ENCODE data around the gene LINS1. TPM values are rescaled to one million over a fixed set of nuclear protein-coding genes. Genes with fewer than 3 reads are reported as not detected.
"Not testable (repeated sequence)": the region's sequence is repeated elsewhere in the genome, so short reads cannot be mapped to it uniquely, and the experiment has no call there.

The LINS1 gene
- total and polyA plus RNA-seq, 2 donors: 11.1 to 52.4 TPM

DNA sequence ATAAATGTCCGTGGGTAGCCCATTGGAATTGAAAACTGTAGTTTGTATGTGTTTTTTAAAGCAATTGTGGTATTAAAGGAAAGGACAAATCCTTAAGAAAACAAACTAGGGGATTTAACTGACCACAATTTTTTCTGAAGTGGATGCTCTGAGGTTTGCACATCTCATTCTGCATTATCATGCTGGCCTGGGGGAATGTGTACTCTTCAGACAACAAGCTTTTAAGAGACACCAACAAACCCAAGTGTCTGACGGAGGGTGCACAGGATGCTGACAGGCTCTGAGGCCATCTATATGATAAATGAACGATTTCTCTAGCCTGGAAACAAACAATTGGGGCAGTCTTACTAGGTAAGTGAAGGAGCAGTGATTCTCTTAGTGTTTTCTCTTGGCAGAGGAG, 9.1 kb downstream of the LINS1 start:
- Histone ChIP-seq H3K36me3 (ENCODE audit: insufficient read depth) (no peaks in the 10 kb centered on the region), H3K27ac (ENCODE audit: low read depth) (no peak overlapping the region), H3K4me1 (ENCODE audit: insufficient read depth) (no peaks in the 10 kb centered on the region), H3K4me3 (ENCODE audit: low read depth, low read length) (no peak overlapping the region)
- 74% methylated on average over 3 of the region's 3 CpGs for WGBS
- no peak for DNase-seq (ENCODE audit: extremely low spot score)

DNA sequence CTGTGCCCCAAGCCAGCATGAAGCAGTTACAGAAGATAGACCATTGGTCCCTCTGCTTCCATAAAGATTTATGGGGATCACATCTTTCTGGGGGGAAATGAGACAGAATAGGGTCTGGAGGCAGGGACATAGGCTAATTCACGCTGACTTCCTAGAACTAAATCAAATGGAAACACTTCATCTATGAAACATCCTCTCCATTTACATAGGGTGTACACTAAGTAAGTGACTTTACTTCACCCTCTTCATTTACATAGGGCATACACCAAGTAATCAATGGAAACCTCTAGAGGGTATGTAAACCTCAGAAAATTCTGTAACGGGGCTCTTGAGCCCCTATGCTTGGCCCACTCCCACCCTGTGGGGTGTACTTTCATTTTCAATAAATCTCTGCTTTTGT, 10.1 kb downstream of the LINS1 start:
- DNase-seq (ENCODE audit: extremely low spot score): no peak
- WGBS: 100% methylated on average over 2 of the region's 2 CpGs
- no peak overlapping the region for H3K27ac ChIP-seq (ENCODE audit: low read depth)
- no peaks in the 10 kb centered on the region for H3K4me1 ChIP-seq (ENCODE audit: insufficient read depth)
- H3K4me3 ChIP-seq (ENCODE audit: low read depth, low read length): no peak overlapping the region
- no peaks in the 10 kb centered on the region for H3K36me3 ChIP-seq (ENCODE audit: insufficient read depth)

DNA sequence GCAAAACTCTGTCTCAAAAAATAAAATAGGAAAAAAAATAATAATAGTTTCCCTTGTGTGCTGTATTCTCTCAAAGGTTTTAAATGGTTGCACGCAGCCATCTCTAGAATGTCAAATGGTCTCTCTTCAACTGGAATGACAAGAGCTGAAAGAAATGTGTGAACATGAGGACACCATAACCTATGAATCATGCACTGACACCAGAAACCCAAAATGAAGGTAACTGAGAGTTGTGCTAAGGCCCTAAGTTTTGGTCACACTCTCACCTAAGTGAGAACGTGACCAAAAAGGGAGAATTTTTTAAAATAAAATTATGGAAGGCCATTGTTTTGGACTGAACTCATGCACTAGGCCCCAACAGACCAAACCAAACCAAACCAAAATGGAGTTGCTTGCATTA, 10.8 kb downstream of the LINS1 start:
- 98% methylated on average over 2 of the region's 2 CpGs for WGBS
- H3K36me3 ChIP-seq (ENCODE audit: insufficient read depth); H3K4me3 ChIP-seq (ENCODE audit: low read depth, low read length); H3K4me1 ChIP-seq (ENCODE audit: insufficient read depth); H3K27ac ChIP-seq (ENCODE audit: low read depth); DNase-seq (ENCODE audit: extremely low spot score): not testable (repeated sequence)

DNA sequence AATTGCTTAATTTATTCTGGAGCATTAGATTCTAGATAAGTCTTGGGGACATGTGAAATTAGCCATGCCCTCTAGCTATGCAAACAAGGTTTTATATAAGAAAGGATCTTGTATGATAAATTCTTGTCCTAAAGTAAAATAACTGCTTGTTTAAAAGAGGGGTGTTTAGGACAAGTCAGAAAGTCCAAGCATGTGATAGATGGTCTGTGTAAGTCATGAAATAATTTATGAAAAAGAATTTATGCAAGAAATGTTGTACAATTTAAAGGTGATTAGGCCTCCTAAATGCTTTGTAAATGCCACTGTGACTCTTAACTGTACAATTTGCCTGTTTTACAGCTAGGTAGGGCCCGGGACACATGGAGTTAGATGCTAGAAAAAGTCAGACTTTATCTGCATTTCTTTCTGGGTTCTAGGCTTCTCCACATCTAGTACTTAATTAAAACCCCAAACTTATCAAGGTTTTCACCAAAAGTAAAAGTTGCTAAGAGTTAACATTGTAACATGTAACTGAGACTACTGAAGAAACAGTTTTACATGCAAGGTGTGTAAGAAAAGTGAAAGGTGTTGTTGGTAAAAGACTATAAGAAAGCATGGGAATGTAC, 13.2 kb downstream of the LINS1 start:
- Histone ChIP-seq H3K4me3 (ENCODE audit: low read depth, low read length) (no peak overlapping the region), H3K36me3 (ENCODE audit: insufficient read depth) (no peaks in the 10 kb centered on the region), H3K27ac (ENCODE audit: low read depth) (no peak overlapping the region), H3K4me1 (ENCODE audit: insufficient read depth) (no peaks in the 10 kb centered on the region)
- DNase-seq (ENCODE audit: extremely low spot score): no peak
- whole genome bisulfite sequencing: 43% methylated on average over 1 of the region's 1 CpG

DNA sequence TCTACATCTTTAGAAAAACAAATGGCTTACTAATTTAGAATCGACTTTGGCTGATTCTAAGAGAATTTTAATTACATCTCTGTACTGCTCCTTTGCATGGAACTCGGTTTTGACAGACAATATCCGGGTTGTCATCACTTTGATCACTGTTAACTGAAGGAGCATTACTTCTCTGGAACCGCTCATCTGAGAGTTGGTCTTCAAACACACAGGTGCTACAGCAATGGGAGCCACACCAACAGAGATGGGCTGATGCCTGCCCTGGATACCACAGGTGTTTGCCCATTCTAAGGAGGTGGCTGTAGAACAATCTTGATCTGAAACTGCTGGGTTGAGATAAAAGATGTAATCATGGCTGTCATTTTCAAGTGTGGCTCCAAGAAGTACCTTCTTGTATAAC, 21.6 kb downstream of the LINS1 start:
- Histone ChIP-seq H3K27ac (ENCODE audit: low read depth) (no peak overlapping the region), H3K4me1 (ENCODE audit: insufficient read depth) (no peaks in the 10 kb centered on the region), H3K4me3 (ENCODE audit: low read depth, low read length) (no peak overlapping the region), H3K36me3 (ENCODE audit: insufficient read depth) (no peaks in the 10 kb centered on the region)
- DNase-seq (ENCODE audit: extremely low spot score): no peak
- 88% methylated on average over 4 of the region's 4 CpGs for whole genome bisulfite sequencing

DNA sequence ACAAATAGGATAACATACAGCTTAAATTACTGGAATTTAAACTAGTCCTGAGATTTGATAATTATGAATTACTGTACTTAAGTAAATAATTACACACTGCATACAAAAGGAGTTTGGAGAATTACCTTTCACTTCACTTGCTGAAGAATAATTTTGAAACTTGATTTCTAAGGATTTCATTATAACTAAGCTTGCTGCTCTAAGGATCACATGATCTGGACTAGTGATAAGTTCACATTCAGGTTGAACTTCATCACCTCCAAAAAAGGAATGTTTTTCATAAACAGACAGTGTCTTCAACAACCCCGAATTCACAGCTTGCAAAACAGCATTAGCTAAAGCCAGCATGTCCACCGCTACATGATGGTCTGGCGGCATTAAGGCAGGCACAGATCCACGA, 28.5 kb downstream of the LINS1 start:
- Histone ChIP-seq H3K27ac (ENCODE audit: low read depth) (no peak overlapping the region), H3K4me1 (ENCODE audit: insufficient read depth) (no peaks in the 10 kb centered on the region), H3K4me3 (ENCODE audit: low read depth, low read length) (no peak overlapping the region), H3K36me3 (ENCODE audit: insufficient read depth) (peaks cover 2% of the 10 kb centered on the region)
- whole genome bisulfite sequencing: 72% methylated on average over 4 of the region's 4 CpGs
- no peak for DNase-seq (ENCODE audit: extremely low spot score)

DNA sequence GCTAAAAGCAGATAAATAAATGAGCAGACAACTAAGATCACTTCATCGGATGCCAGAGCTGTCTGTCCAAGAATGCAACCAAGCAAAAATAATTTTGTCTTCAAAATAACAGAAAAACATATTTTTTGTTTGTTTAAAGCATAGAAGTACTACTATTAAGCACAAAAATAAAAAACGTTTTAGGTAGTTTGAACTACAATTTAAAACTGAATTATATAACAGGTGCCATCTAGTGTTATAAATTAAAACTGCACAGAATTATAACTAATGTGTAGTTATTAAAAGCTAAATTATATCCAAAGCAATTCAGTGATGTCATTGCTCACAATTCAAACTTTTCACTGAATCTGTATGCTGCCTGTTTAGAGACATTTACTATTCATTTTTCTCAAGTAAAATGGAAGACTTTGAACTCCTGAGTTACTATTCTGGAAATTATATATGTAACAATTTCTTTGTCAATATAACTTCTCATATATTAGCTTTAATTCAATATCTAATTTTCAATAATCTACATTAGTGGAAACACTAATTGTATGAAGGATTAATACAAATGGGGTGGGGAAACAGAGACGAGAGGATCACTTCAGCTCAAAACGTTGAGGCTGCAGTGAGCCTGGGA, 29.5 kb downstream of the LINS1 start:
- no peak for DNase-seq (ENCODE audit: extremely low spot score)
- H3K4me3 ChIP-seq (ENCODE audit: low read depth, low read length): no peak overlapping the region
- no peak overlapping the region for H3K27ac ChIP-seq (ENCODE audit: low read depth)
- 59% methylated on average over 4 of the region's 4 CpGs for WGBS
- H3K36me3 ChIP-seq (ENCODE audit: insufficient read depth): peaks cover 2% of the 10 kb centered on the region
- H3K4me1 ChIP-seq (ENCODE audit: insufficient read depth): no peaks in the 10 kb centered on the region

DNA sequence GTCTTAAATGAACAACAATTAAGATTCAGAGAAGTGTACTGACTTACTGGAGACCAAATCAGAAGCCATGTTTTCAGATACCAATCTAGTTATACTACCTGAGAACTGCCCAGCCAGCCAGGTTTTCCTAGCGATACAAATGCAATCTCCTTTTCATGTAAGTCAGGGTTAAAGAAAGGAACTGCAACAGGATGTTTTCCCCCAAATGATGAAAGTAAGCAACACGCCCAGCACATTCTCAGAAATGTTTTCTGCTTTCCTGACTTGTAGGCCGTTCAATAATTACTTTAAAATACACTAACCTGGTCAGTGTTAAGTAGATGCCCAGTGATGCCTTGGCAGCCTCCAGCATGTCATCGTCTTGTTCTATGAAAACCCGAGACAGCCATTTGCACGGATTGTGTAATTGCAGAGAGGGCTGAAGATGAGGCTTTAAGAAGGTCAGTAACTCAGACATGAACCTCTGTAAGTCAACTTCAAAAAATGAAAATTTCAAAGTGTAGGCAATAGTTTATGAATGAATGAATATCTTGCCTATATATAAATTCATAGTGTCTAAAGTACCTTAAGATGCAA, 30.3 kb downstream of the LINS1 start:
- whole genome bisulfite sequencing: 91% methylated on average over 6 of the region's 6 CpGs
- no peaks in the 10 kb centered on the region for H3K4me1 ChIP-seq (ENCODE audit: insufficient read depth)

DNA sequence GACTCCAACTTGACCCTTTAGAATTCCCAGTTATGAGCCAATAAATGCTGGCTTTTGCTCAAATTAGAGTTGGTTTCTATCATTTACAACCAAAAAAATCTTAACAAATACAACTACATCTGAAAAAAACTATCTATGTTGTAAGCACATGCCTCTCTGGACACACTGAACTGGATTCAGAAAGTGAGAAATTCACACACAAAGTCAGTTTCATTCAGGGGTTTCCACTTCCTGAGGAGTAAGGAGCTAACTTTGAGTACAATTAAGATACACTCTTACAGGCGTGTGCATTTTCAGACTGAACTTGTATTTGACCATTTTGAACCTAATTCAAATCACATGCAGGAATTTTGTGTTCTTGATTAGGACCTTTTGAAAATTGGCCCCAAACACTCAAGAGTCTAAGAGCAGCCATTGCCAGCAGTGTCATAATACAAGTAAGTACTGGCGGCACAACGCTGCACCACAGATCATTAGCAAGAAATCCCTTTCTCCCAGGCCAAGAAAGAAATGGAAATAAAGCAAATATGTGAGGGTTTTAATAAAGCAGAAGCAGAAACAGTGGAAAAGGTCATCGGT, 31.2 kb downstream of the LINS1 start:
- WGBS: 95% methylated on average over 4 of the region's 4 CpGs
- Histone ChIP-seq H3K4me1 (ENCODE audit: insufficient read depth) (no peaks in the 10 kb centered on the region), H3K4me3 (ENCODE audit: low read depth, low read length) (no peak overlapping the region), H3K36me3 (ENCODE audit: insufficient read depth) (peaks cover 2% of the 10 kb centered on the region), H3K27ac (ENCODE audit: low read depth) (no peak overlapping the region)
- DNase-seq (ENCODE audit: extremely low spot score): no peak

More for the DNA sequence above, 30.3 kb downstream of the LINS1 start:
- Histone ChIP-seq H3K27ac (ENCODE audit: low read depth) (peak overlapping the region; percentile 23), H3K4me3 (ENCODE audit: low read depth, low read length) (no peak overlapping the region), H3K36me3 (ENCODE audit: insufficient read depth) (peaks cover 2% of the 10 kb centered on the region)
- DNase-seq (ENCODE audit: extremely low spot score): no peak

DNA sequence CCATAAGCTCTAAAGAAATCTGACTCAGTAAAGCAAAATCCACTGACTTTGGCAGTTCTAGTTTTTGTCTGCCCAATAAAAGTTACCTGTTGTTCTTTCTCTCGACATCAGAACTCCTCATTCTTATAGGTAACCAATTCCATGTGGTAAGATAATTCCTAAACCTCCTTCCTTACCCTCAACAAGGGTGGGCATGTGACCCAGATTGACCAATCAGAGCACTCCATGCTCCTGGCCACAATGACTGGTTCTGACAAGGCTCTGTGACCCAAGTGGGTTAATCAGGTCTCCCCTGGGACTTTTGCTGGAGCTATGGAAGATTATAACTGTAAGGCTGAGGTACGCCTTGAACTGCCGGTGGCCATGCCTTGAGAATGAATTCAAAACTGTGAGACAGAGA, 31.7 kb downstream of the LINS1 start:
- DNase-seq (ENCODE audit: extremely low spot score): no peak

DNA sequence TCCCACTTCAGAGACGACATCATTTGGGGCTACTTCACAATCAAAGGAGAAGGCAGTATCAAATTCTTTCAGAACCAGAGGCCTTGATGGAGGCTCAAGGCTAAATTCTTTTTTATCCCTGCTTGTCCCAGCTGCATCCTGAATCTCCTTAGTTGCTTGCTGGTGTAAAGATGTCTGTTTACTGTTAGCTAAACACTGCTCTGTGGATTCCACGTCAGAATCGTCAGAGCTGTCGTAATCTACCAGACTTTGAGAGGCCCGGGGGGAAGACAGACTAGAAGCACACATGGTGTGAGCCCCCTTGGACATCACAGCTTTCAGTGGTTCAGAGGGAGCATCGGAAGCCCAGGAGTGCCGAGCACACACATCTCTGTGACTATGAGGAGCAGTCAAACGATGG, 32.6 kb downstream of the LINS1 start:
- Histone ChIP-seq H3K36me3 (ENCODE audit: insufficient read depth) (peaks cover 2% of the 10 kb centered on the region), H3K4me1 (ENCODE audit: insufficient read depth) (no peaks in the 10 kb centered on the region), H3K4me3 (ENCODE audit: low read depth, low read length) (no peak overlapping the region), H3K27ac (ENCODE audit: low read depth) (no peak overlapping the region)
- no peak for DNase-seq (ENCODE audit: extremely low spot score)
- 61% methylated on average over 8 of the region's 8 CpGs for WGBS

More for the DNA sequence above, 31.7 kb downstream of the LINS1 start:
- peaks cover 2% of the 10 kb centered on the region for H3K36me3 ChIP-seq (ENCODE audit: insufficient read depth)
- WGBS: 81% methylated on average over 3 of the region's 3 CpGs
- no peak overlapping the region for H3K27ac ChIP-seq (ENCODE audit: low read depth)
- no peaks in the 10 kb centered on the region for H3K4me1 ChIP-seq (ENCODE audit: insufficient read depth)
- H3K4me3 ChIP-seq (ENCODE audit: low read depth, low read length): no peak overlapping the region

DNA sequence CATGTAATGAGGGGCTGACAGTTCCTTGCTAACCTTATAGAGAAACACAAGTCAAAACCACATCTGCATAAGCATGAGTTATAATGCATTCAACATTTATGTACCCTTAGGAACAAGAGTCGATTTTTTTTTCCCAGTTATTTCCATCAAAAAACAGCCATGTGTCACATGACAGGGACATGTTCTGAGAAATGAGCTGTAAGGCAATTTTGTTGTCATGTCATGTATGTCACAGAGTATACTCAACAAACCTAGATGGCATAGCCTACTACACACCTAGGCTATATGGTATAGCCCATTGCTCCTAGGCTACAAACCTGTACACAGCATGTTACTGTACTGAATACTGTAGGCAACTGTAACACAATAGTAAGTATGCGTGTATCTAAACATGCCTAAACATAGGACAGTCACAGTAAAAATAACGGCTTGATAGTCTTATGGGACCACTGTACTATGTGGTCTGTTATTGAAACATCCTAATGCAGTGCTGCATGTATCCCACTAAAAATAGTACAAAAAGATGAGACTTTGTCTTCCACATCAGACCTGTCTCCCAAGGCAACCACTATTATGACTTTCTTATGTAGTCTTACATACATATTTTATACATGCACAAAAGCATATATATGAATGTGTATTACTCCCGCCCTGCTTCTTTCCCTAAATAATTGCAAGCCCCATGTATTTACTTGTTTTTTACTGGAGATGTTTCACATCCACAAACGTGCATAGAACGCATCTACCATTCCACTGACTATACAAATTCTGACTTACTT, 34.9 kb downstream of the LINS1 start:
- WGBS: 94% methylated on average over 6 of the region's 6 CpGs
- no peaks in the 10 kb centered on the region for H3K4me1 ChIP-seq (ENCODE audit: insufficient read depth)
- no peak for DNase-seq (ENCODE audit: extremely low spot score)
- peaks cover 2% of the 10 kb centered on the region for H3K36me3 ChIP-seq (ENCODE audit: insufficient read depth)
- no peak overlapping the region for H3K27ac ChIP-seq (ENCODE audit: low read depth)
- H3K4me3 ChIP-seq (ENCODE audit: low read depth, low read length): no peak overlapping the region

DNA sequence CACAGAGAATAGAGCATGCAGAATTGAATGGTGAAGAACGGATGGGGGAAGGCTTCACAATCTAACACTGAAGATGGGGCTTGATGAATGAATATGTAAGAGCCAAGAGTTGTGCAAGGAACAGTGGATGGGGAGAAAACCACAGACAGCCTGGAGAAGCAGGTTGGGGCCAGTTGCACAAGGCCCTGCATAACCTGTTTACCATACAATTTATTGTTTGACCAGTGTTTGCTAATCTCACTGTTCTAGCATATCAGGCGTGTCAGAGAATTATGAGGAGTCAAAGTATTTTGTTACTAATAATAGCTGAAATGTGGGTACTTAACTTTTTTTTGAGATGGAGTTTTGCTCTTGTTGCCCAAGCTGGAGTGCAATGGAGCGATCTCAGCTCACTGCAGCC, 36.4 kb downstream of the LINS1 start:
- Histone ChIP-seq H3K4me3 (ENCODE audit: low read depth, low read length) (no peak overlapping the region), H3K27ac (ENCODE audit: low read depth) (no peak overlapping the region), H3K4me1 (ENCODE audit: insufficient read depth) (no peaks in the 10 kb centered on the region), H3K36me3 (ENCODE audit: insufficient read depth) (no peaks in the 10 kb centered on the region)
- WGBS: 86% methylated on average over 3 of the region's 3 CpGs
- DNase-seq (ENCODE audit: extremely low spot score): no peak

DNA sequence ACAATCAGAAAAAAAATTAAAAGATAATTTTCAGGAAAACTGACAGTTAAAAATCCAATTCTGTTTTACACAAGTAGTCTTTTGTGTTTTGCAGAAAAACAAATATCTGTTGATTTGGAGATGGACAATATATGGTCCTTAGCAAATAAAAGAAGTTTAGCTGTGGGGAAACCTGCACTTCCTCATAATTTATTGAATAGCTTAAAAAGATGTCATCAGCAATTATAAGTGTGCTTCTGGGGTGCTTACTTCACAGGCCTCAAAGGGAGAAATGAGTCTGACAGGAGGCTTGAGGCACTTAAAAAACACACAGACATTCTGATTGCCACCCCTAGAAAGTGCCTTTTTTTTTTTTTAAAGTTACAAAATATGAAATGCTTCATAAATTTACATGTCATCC, 41.7 kb downstream of the LINS1 start:
- H3K27ac ChIP-seq (ENCODE audit: low read depth): no peak overlapping the region
- H3K4me1 ChIP-seq (ENCODE audit: insufficient read depth): no peaks in the 10 kb centered on the region
- DNase-seq (ENCODE audit: extremely low spot score): no peak
- H3K36me3 ChIP-seq (ENCODE audit: insufficient read depth): no peaks in the 10 kb centered on the region
- H3K4me3 ChIP-seq (ENCODE audit: low read depth, low read length): no peak overlapping the region

Data from urinary bladder (tissue), 4 donors.